Kidney capillary endothelial cell (primary cell): Measurements from ENCODE around the gene ACP5.
A peak's percentile ranks its signal among the peaks of the same experiment; 100 is the strongest.
"Not testable (repeated sequence)": the region's sequence is repeated elsewhere in the genome, so short reads cannot be mapped to it uniquely, and the experiment has no call there.

Experiments
- DNase-seq: peaks from one replicate; pipeline ENCODE4 v3.0.0-alpha.2; 2018; ENCODE audit warnings: low spot score

The ACP5 gene

GRCh38 chr19:11578258-11579142 lies 1.1 kb upstream of the ACP5 start:
- DNase-seq, result no peak

GRCh38 chr19:11576227-11576626 lies 1.2 kb downstream of the ACP5 start:
- no peak for DNase-seq

- no peak for DNase-seq
These were observed 2.8 kb downstream of the ACP5 start for GRCh38 chr19:11574689-11575088.

- not testable (repeated sequence) for DNase-seq
These were observed 3.7 kb downstream of the ACP5 start for GRCh38 chr19:11573763-11574162.

GRCh38 chr19:11573354-11573753 lies 4.1 kb downstream of the ACP5 start:
- not testable (repeated sequence) for DNase-seq

- DNase-seq, result no peak
These were observed 7.4 kb downstream of the ACP5 start for GRCh38 chr19:11570039-11570462.

- no peak for DNase-seq
These were observed 11.3 kb downstream of the ACP5 start for GRCh38 chr19:11566164-11566563.

GRCh38 chr19:11565649-11565980 lies 11.8 kb downstream of the ACP5 start:
- DNase-seq, result not testable (repeated sequence)

- DNase-seq, result not testable (repeated sequence)
These were observed 13.2 kb downstream of the ACP5 start for GRCh38 chr19:11564082-11564807.

GRCh38 chr19:11563532-11563931 lies 13.9 kb downstream of the ACP5 start:
- DNase-seq, result no peak

- DNase-seq, result peak; percentile 74
These were observed 16.9 kb downstream of the ACP5 start for GRCh38 chr19:11560404-11561051.

GRCh38 chr19:11558881-11559828 lies 18.3 kb downstream of the ACP5 start, which contains the start of gene ELOF1:
Gene ELOF1, minus strand, starts transcription at chr19:11559230. Its CDS starts 4,883 bp downstream, at chr19:11554347.
- peak; percentile 98 for DNase-seq

GRCh38 chr19:11556634-11557420 lies 20.6 kb downstream of the ACP5 start:
- no peak for DNase-seq

- DNase-seq, result no peak
These were observed 22.2 kb downstream of the ACP5 start for GRCh38 chr19:11555246-11555645.

GRCh38 chr19:11554160-11554559 lies 23.3 kb downstream of the ACP5 start:
- DNase-seq, result no peak

- DNase-seq, result no peak
These were observed 24.6 kb downstream of the ACP5 start for GRCh38 chr19:11552666-11553372.

- no peak for DNase-seq
These were observed 25.7 kb downstream of the ACP5 start for GRCh38 chr19:11551603-11552235.

- no peak for DNase-seq
These were observed 27.2 kb downstream of the ACP5 start for GRCh38 chr19:11550265-11550664.

- no peak for DNase-seq
These were observed 28.0 kb downstream of the ACP5 start for GRCh38 chr19:11549386-11549953.
